Astrocyte (in vitro differentiated cells and primary cell): ENCODE results near the gene TOR4A. TPM values are rescaled to one million over a fixed set of nuclear protein-coding genes. Genes with fewer than 3 reads are reported as not detected.

Experiments
- DNase-seq: peaks from one replicate; pipeline ENCODE4 v3.0.0-alpha.2; 2010; ENCODE audit warnings: low read depth
- FAIRE-seq: peaks from 2 replicates; lab custom pipeline; 2011; peaks lifted over from hg19 to GRCh38; lab: Jason Lieb, UNC
- H2AFZ ChIP-seq: 2 replicates; pipeline ENCODE4 v1.6.0; 2012; ENCODE audit warnings: low read depth, low read length, inconsistent platforms
- H3K27ac ChIP-seq: 2 replicates; pipeline ENCODE4 v1.5.1; 2011; ENCODE audit warnings: low read depth, low read length, inconsistent platforms
- H3K27me3 ChIP-seq: 2 replicates; pipeline ENCODE4 v1.6.0; 2011; ENCODE audit warnings: low read length, inconsistent platforms; ENCODE audit not compliant: insufficient read depth
- H3K36me3 ChIP-seq: 2 replicates; pipeline ENCODE4 v1.5.1; 2011; ENCODE audit warnings: low read length, inconsistent platforms; ENCODE audit not compliant: insufficient read depth
- H3K4me1 ChIP-seq: 2 replicates; pipeline ENCODE4 v1.5.1; 2011; ENCODE audit warnings: low read length, inconsistent platforms; ENCODE audit not compliant: insufficient read depth
- H3K4me2 ChIP-seq: 2 replicates; pipeline ENCODE4 v1.6.0; 2012; ENCODE audit warnings: low read length, inconsistent platforms
- H3K4me3 ChIP-seq: 2 replicates; pipeline ENCODE4 v1.5.1; 2011; ENCODE audit warnings: low read depth, mild to moderate bottlenecking, low read length, inconsistent platforms; ENCODE audit not compliant: insufficient read depth
- H3K79me2 ChIP-seq: 2 replicates; pipeline ENCODE4 v1.6.0; 2012; ENCODE audit warnings: mild to moderate bottlenecking, low read length, inconsistent platforms; ENCODE audit not compliant: insufficient read depth
- H3K9ac ChIP-seq: 2 replicates; pipeline ENCODE4 v1.6.0; 2012; ENCODE audit warnings: mild to moderate bottlenecking, low read length, inconsistent platforms
- H3K9me3 ChIP-seq: 2 replicates; pipeline ENCODE4 v1.5.1; 2012; ENCODE audit warnings: low read depth, mild to moderate bottlenecking, low read length, inconsistent platforms; ENCODE audit not compliant: insufficient read depth
- H4K20me1 ChIP-seq: 2 replicates; pipeline ENCODE4 v1.6.0; 2012; ENCODE audit warnings: low read length, inconsistent platforms; ENCODE audit not compliant: insufficient read depth
- H3K27ac Mint-ChIP-seq: one replicate; pipeline ENCODE4 v1.8.0; 2021; ENCODE audit warnings: mild to moderate bottlenecking, mixed read lengths; ENCODE audit not compliant: unreplicated experiment
- H3K27me3 Mint-ChIP-seq: one replicate; pipeline ENCODE4 v1.8.0; 2021; ENCODE audit warnings: low read depth, mixed read lengths; ENCODE audit not compliant: unreplicated experiment
- H3K36me3 Mint-ChIP-seq: one replicate; pipeline ENCODE4 v1.8.0; 2021; ENCODE audit warnings: low read depth, mixed read lengths; ENCODE audit not compliant: unreplicated experiment
- H3K4me1 Mint-ChIP-seq: one replicate; pipeline ENCODE4 v1.8.0; 2021; ENCODE audit warnings: low read depth, mixed read lengths; ENCODE audit not compliant: unreplicated experiment
- H3K4me3 Mint-ChIP-seq: one replicate; pipeline ENCODE4 v1.8.0; 2021; ENCODE audit warnings: mild to moderate bottlenecking, moderate library complexity, mixed read lengths; ENCODE audit not compliant: unreplicated experiment
- H3K9me3 Mint-ChIP-seq: one replicate; pipeline ENCODE4 v1.8.0; 2021; ENCODE audit warnings: mild to moderate bottlenecking, mixed read lengths; ENCODE audit not compliant: unreplicated experiment
- EZH2 ChIP-seq: IDR thresholded peaks from 2 replicates; pipeline ENCODE4 v1.6.1; 2012; ENCODE audit warnings: mild to moderate bottlenecking, low read length, inconsistent platforms; ENCODE audit not compliant: insufficient read depth
- total RNA-seq: library from RNA; stranded (reverse); gene quantifications from 2 replicates; pipeline ENCODE4 v1.2.1, GENCODE V29; 2021
- TF ChIP-seq, protein P1 (sequence below): IDR thresholded peaks from 2 replicates; pipeline ENCODE4 v1.5.1; 2011; ENCODE audit warnings: low read depth, mild to moderate bottlenecking, inconsistent platforms, low read length, moderate library complexity; ENCODE audit not compliant: insufficient read depth

Gene TOR4A
- total RNA-seq, 1 donor from 2014 or later = 11.8 TPM

DNA sequence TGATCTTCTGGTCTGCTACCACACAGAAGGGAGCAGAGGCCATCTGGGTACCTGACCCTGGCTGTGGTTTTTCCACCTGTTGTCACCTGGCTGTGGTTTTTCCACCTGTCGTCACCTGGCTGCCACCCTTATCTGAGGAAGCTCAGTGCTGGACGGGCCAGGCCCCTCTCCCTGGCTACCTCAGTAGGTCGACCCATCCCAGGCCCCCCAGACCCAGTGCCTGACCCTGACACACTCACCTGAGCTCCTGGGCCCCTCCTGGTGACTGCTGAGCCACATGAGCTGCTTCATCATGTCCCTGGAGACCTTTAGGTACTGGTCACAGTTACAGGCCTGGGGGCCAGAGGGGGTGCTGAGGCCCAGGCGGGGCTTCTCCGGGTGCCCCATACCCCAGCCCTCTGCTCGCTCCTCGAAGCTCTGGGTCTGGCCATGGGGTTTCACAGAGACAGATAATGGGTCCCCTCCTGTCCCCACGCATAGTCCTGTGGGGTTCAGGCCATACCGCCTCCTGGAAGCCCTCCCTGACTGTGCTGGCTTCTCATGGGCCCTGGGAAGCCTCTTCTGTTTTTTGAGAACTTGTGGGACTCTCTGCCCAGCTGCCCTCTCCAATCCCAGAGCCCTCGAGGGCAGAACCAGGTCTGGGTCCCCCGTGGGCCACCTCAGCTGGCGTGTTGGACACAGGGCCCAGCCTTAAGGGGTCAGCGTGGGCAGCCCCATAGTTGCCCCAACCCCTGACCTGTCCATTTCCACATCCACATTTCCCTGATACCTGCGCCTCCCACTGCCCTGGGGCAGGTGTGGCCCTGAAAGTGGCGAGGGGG lies 32.1 kb downstream of the TOR4A start:
- Mint-ChIP-seq H3K27ac (no peak overlapping the region), H3K36me3 (no peaks in the 10 kb centered on the region), H3K9me3 (no peaks in the 10 kb centered on the region), H3K27me3 (peaks cover 2% of the 10 kb centered on the region), H3K4me1 (no peaks in the 10 kb centered on the region), H3K4me3 (no peak overlapping the region)
- Histone ChIP-seq H3K36me3 (no peaks in the 10 kb centered on the region), H3K4me2 (no peak overlapping the region), H2AFZ (no peak overlapping the region), H3K4me1 (peaks cover 11% of the 10 kb centered on the region), H3K27ac (no peak overlapping the region), H3K27me3 (no peaks in the 10 kb centered on the region), H3K9me3 (no peaks in the 10 kb centered on the region), H3K79me2 (no peaks in the 10 kb centered on the region), H3K4me3 (no peak overlapping the region), H3K9ac (no peak overlapping the region), H4K20me1 (no peaks in the 10 kb centered on the region)
- no peak for TF ChIP-seq EZH2
- TF ChIP-seq, protein P1, sequence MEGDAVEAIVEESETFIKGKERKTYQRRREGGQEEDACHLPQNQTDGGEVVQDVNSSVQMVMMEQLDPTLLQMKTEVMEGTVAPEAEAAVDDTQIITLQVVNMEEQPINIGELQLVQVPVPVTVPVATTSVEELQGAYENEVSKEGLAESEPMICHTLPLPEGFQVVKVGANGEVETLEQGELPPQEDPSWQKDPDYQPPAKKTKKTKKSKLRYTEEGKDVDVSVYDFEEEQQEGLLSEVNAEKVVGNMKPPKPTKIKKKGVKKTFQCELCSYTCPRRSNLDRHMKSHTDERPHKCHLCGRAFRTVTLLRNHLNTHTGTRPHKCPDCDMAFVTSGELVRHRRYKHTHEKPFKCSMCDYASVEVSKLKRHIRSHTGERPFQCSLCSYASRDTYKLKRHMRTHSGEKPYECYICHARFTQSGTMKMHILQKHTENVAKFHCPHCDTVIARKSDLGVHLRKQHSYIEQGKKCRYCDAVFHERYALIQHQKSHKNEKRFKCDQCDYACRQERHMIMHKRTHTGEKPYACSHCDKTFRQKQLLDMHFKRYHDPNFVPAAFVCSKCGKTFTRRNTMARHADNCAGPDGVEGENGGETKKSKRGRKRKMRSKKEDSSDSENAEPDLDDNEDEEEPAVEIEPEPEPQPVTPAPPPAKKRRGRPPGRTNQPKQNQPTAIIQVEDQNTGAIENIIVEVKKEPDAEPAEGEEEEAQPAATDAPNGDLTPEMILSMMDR = no peak
- DNase-seq (no peak), FAIRE-seq (no peak)

DNA sequence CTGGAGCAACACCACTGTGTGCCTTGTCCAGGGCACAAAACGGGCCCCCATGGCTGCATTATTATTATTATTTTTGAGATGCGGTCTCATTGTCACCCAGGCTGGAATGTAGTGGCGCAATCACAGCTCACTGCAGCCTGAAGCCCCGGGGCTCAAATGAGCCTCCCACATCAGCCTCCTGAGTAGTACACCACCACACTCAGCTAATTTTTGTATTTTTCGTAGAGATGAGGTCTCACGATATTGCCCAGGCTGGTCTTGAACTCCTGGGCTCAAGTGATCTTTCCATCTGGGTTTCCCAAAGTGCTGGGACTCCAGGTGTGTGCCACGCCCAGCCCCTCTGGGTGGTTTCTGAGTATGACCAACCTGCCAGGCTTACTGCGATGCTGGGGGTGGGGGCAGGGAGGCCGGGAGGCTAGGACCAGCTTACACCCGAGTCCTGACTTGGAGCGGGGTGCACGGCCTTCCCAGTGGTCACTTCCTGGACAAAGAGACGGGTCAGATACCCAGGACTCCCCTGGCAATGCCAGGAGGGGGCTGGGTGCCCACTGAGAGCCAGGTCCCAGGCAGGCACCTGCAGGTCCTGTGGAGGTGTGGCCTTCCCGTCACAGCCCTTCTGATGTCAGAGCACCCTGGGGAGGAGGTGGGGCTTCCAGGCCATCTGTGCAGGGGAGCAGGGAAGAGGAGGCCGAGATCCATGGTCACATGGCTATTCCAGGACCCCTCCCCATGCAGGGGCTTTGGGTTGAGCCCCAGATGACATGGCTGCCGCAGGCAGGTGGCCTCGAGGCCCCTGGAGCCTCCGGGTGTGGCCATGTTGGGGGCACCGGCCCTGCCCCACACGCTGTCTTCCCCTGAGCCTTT lies 32.9 kb downstream of the TOR4A start:
- no peak overlapping the region for H3K27ac Mint-ChIP-seq

More for the DNA sequence above, 32.9 kb downstream of the TOR4A start:
- peaks cover 6% of the 10 kb centered on the region for H3K4me1 ChIP-seq
- DNase-seq (no peak), FAIRE-seq (no peak)
- H3K36me3 ChIP-seq = no peaks in the 10 kb centered on the region
- H4K20me1 ChIP-seq = no peaks in the 10 kb centered on the region
- H3K4me1 Mint-ChIP-seq = no peaks in the 10 kb centered on the region
- no peaks in the 10 kb centered on the region for H3K27me3 ChIP-seq
- H3K9me3 Mint-ChIP-seq = no peaks in the 10 kb centered on the region
- H3K36me3 Mint-ChIP-seq = no peaks in the 10 kb centered on the region
- no peak overlapping the region for H3K4me3 ChIP-seq
- no peaks in the 10 kb centered on the region for H3K79me2 ChIP-seq
- H3K27me3 Mint-ChIP-seq = peaks cover 2% of the 10 kb centered on the region
- H3K4me2 ChIP-seq = no peak overlapping the region
- H3K4me3 Mint-ChIP-seq = no peak overlapping the region
- no peak for TF ChIP-seq EZH2
- TF ChIP-seq, protein P1 = no peak
- H2AFZ ChIP-seq = no peak overlapping the region
- H3K9ac ChIP-seq = no peak overlapping the region
- H3K9me3 ChIP-seq = no peaks in the 10 kb centered on the region
- no peak overlapping the region for H3K27ac ChIP-seq
